Esophagus muscularis mucosa (tissue), 4 donors: ENCODE measurements around the gene KRT6B. TPM values are rescaled to one million over a fixed set of nuclear protein-coding genes. Genes with fewer than 3 reads are reported as not detected.

Experiments
- DNase-seq: peaks from one replicate; pipeline ENCODE4 v3.0.0-alpha.2; 2017; ENCODE audit errors: extremely low spot score
- H3K27ac ChIP-seq, 4 donors: fragments of 200-600 bp; sonication (generic); replicated peaks in 1 of 4; 1 replicate in 3 of 4; 2 replicates in 1 of 4; pipeline ENCODE4 v1.5.1; 2016 to 2019; ENCODE audit warnings: mild to moderate bottlenecking in 1 of 4
- H3K27me3 ChIP-seq, 4 donors: fragments of 200-600 bp; sonication (generic); one replicate each; pipeline versions ENCODE4 v1.5.1 to v1.6.0; 2016 to 2019
- H3K36me3 ChIP-seq, 4 donors: fragments of 200-600 bp; sonication (generic); one replicate each; pipeline ENCODE4 v1.5.1; 2016 to 2019
- H3K4me1 ChIP-seq, 4 donors: fragments of 200-600 bp; sonication (generic); one replicate each; pipeline ENCODE4 v1.5.1; 2016 to 2019
- H3K4me3 ChIP-seq, 4 donors: fragments of 200-600 bp; sonication (generic); 1 replicate in 2 of 4; 2 replicates in 2 of 4; pipeline ENCODE4 v1.5.1; 2016 to 2019; ENCODE audit warnings: mild to moderate bottlenecking in 4 of 4, moderate library complexity in 1 of 4
- H3K9me3 ChIP-seq, 4 donors: fragments of 200-600 bp; sonication (generic); 1 replicate in 3 of 4; 2 replicates in 1 of 4; pipeline ENCODE4 v1.5.1; 2016 to 2019
- EP300 ChIP-seq: sonication (generic); formaldehyde crosslinking; IDR thresholded peaks from one replicate; pipeline ENCODE4 v1.6.1; 2017; ENCODE audit warnings: antibody characterized with exemption
- POLR2A ChIP-seq: fragments of 450-650 bp; IDR thresholded peaks from one replicate; pipeline ENCODE4 v1.6.1; 2017; ENCODE audit warnings: antibody characterized with exemption, moderate library complexity, mild to moderate bottlenecking, low read depth
- POLR2AphosphoS5 ChIP-seq, 2 donors: sonication (generic); formaldehyde crosslinking; IDR thresholded peaks; one replicate each; pipeline ENCODE4 v1.6.1; 2017; ENCODE audit warnings: antibody characterized with exemption in 2 of 2
- WGBS: methylation state at CpG from one replicate; pipeline ENCODE4 v1.1.5; 2018; 5-methylcytosine and 5-hydroxymethylcytosine counted together
- intact Hi-C: fragments of 100-400 bp; cut with DNase I; formaldehyde crosslinking; loops from one replicate; pipeline ENCODE4 v1.15.1; 2023
- total RNA-seq, 4 donors: library from RNA; depleted of rRNA; stranded (reverse); fragments of >200 nt; gene quantifications; one replicate each; pipeline versions ENCODE4 v1.1.0 to v1.2.1, GENCODE V29; 2016
- TF ChIP-seq, protein P1 (sequence below), 3 experiments: fragments of 200-600 bp in 2 of 3; fragments of 450-650 bp in 1 of 3; sonication (generic) in 2 of 3; IDR thresholded peaks; one replicate each; pipeline ENCODE4 v1.5.1; 2017 to 2019; ENCODE audit warnings: antibody characterized with exemption in 3 of 3, mild to moderate bottlenecking in 2 of 3, moderate library complexity in 1 of 3

The KRT6B gene
- total RNA-seq, 4 donors from 2014 or later, result not detected

- 68% methylated on average over 3 of the region's 3 CpGs for WGBS
- Histone ChIP-seq H3K9me3 (no peaks in the 10 kb centered on the region), H3K4me3 (no peak overlapping the region), H3K27me3 (peaks cover 0 to 4% (median 0%) of the 10 kb centered on the region in 4 donors), H3K27ac (no peak overlapping the region), H3K36me3 (no peaks in the 10 kb centered on the region), H3K4me1 (peaks cover 0 to 4% (median 0%) of the 10 kb centered on the region in 4 donors)
- intact Hi-C loops, result no loop called here
- DNase-seq, result peak; percentile 42
- TF ChIP-seq, protein P1, sequence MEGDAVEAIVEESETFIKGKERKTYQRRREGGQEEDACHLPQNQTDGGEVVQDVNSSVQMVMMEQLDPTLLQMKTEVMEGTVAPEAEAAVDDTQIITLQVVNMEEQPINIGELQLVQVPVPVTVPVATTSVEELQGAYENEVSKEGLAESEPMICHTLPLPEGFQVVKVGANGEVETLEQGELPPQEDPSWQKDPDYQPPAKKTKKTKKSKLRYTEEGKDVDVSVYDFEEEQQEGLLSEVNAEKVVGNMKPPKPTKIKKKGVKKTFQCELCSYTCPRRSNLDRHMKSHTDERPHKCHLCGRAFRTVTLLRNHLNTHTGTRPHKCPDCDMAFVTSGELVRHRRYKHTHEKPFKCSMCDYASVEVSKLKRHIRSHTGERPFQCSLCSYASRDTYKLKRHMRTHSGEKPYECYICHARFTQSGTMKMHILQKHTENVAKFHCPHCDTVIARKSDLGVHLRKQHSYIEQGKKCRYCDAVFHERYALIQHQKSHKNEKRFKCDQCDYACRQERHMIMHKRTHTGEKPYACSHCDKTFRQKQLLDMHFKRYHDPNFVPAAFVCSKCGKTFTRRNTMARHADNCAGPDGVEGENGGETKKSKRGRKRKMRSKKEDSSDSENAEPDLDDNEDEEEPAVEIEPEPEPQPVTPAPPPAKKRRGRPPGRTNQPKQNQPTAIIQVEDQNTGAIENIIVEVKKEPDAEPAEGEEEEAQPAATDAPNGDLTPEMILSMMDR (IDR thresholded peaks at IDR 0.05), result no peak
- TF ChIP-seq POLR2A (no peak), POLR2AphosphoS5 (IDR thresholded peaks at IDR 0.05) (no peak), EP300 (no peak)
Measured at GRCh38 chr12:52445876-52446275, 6.1 kb downstream of the KRT6B start.

GRCh38 chr12:52444647-52445595, 7.0 kb downstream of the KRT6B start:
- whole genome bisulfite sequencing, result 82% methylated on average over 10 of the region's 10 CpGs
- peaks cover 0 to 4% (median 0%) of the 10 kb centered on the region in 4 donors for H3K4me1 ChIP-seq
- no peaks in the 10 kb centered on the region for H3K36me3 ChIP-seq
- TF ChIP-seq POLR2A (no peak), POLR2AphosphoS5 (IDR thresholded peaks at IDR 0.05) (no peak), EP300 (no peak)
- TF ChIP-seq, protein P1 (IDR thresholded peaks at IDR 0.05), result no peak
- DNase-seq, result peak; percentile 75
- H3K27me3 ChIP-seq, result no peaks in the 10 kb centered on the region
- no peak overlapping the region for H3K27ac ChIP-seq
- H3K9me3 ChIP-seq, result no peaks in the 10 kb centered on the region
- no peak overlapping the region for H3K4me3 ChIP-seq
- intact Hi-C loops, result no loop called here

- Histone ChIP-seq H3K9me3 (no peaks in the 10 kb centered on the region), H3K4me3 (no peak overlapping the region), H3K27ac (no peak overlapping the region), H3K27me3 (no peaks in the 10 kb centered on the region), H3K4me1 (peaks cover 0 to 4% (median 0%) of the 10 kb centered on the region in 4 donors), H3K36me3 (no peaks in the 10 kb centered on the region)
- intact Hi-C loops, result no loop called here
- WGBS, result 93% methylated on average over 3 of the region's 3 CpGs
- DNase-seq, result peak; percentile 64
- TF ChIP-seq POLR2AphosphoS5 (IDR thresholded peaks at IDR 0.05) (no peak), EP300 (no peak), POLR2A (no peak)
- TF ChIP-seq, protein P1 (IDR thresholded peaks at IDR 0.05), result no peak
Measured at GRCh38 chr12:52443966-52444365, 8.0 kb downstream of the KRT6B start.

- H3K9me3 ChIP-seq, result no peaks in the 10 kb centered on the region
- WGBS, result 49% methylated on average over 6 of the region's 6 CpGs
- intact Hi-C loops, result no loop called here
Measured at GRCh38 chr12:52442600-52443061, 9.3 kb downstream of the KRT6B start.

More at GRCh38 chr12:52442600-52443061, 9.3 kb downstream of the KRT6B start:
- TF ChIP-seq, protein P1 (IDR thresholded peaks at IDR 0.05), result no peak
- TF ChIP-seq EP300 (no peak), POLR2AphosphoS5 (IDR thresholded peaks at IDR 0.05) (no peak), POLR2A (no peak)
- Histone ChIP-seq H3K4me1 (peaks cover 0 to 4% (median 0%) of the 10 kb centered on the region in 4 donors), H3K27me3 (no peaks in the 10 kb centered on the region), H3K36me3 (no peaks in the 10 kb centered on the region), H3K4me3 (no peak overlapping the region), H3K27ac (no peak overlapping the region)
- peak; percentile 86 for DNase-seq
